ENCODE results near the gene CFAP73. TPM values are rescaled to one million over a fixed set of nuclear protein-coding genes. Genes with fewer than 3 reads are reported as not detected.
A peak's percentile ranks its signal among the peaks of the same experiment; 100 is the strongest.

The CFAP73 gene
- total and polyA plus RNA-seq, 10 of the 15 experiments (the other 5 are each of a cell fraction or from before 2014, with no cell fraction given), result 0.18 TPM; not detected in 9

DNA sequence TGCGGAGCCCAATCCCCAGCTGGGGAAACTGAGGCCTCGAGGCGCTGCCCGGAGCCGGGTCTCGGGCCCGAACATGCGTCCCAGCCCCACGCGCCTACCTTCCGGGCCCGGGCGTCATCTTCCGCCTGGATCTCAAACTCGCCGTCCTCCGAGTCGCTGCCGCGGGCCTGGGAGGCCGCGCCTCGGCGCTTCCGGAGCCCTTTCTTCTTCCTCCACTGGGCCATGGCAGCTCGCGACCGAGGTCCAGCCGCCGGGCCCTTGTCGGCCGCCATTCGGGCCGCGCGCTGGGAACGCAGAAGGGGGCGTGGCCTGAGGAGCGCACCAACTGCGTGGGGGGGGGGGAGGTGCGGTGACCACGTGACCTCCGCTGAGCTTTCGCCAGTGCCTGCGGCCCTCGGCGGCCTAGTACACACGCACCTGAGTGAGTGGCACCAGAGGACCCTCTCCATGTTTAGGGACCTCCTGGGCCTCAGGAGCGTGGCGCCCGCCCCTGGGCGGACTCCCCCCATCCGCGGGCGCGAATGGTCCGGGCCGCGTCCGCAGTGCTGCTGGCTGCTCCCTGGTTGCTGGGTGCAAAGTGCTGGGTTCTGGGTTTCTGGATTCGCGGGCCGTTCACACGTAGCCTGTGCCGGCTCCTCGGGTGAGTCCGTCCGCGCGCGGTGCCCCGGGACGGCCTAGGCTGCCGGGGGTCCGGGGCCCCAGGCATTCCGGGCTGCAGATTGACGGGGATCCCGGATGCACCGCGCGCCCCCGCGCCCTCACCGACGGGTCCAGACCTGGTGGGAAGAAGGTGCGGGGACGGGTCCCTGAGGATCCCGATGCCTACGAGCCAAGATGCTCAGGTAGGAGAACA is 35.9 kb downstream of the CFAP73 start, which contains the start of the genes DDX54 and RITA1 (continued):
- TF ChIP-seq NFIC (IDR thresholded peaks at IDR 0.05; ENCODE audit: low read depth, low read length), result 0 out of 2 replicates have a peak, but pooled peaks have one; percentile 45
- 0 out of 2 replicates have a peak, but pooled peaks have one; percentile 15 for TF ChIP-seq TCF3 (IDR thresholded peaks at IDR 0.05; ENCODE audit: borderline replicate concordance, insufficient read depth, low read depth, low read length)
- TF ChIP-seq, protein P1, sequence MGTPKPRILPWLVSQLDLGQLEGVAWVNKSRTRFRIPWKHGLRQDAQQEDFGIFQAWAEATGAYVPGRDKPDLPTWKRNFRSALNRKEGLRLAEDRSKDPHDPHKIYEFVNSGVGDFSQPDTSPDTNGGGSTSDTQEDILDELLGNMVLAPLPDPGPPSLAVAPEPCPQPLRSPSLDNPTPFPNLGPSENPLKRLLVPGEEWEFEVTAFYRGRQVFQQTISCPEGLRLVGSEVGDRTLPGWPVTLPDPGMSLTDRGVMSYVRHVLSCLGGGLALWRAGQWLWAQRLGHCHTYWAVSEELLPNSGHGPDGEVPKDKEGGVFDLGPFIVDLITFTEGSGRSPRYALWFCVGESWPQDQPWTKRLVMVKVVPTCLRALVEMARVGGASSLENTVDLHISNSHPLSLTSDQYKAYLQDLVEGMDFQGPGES (IDR thresholded peaks at IDR 0.05), result peak; percentile 34
- TF ChIP-seq, protein P2, sequence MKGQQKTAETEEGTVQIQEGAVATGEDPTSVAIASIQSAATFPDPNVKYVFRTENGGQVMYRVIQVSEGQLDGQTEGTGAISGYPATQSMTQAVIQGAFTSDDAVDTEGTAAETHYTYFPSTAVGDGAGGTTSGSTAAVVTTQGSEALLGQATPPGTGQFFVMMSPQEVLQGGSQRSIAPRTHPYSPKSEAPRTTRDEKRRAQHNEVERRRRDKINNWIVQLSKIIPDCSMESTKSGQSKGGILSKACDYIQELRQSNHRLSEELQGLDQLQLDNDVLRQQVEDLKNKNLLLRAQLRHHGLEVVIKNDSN (IDR thresholded peaks at IDR 0.05; ENCODE audit: borderline replicate concordance, extremely low read length, insufficient read depth, low read depth, low read length), result peak; percentile 98
- TF ChIP-seq, protein P3, sequence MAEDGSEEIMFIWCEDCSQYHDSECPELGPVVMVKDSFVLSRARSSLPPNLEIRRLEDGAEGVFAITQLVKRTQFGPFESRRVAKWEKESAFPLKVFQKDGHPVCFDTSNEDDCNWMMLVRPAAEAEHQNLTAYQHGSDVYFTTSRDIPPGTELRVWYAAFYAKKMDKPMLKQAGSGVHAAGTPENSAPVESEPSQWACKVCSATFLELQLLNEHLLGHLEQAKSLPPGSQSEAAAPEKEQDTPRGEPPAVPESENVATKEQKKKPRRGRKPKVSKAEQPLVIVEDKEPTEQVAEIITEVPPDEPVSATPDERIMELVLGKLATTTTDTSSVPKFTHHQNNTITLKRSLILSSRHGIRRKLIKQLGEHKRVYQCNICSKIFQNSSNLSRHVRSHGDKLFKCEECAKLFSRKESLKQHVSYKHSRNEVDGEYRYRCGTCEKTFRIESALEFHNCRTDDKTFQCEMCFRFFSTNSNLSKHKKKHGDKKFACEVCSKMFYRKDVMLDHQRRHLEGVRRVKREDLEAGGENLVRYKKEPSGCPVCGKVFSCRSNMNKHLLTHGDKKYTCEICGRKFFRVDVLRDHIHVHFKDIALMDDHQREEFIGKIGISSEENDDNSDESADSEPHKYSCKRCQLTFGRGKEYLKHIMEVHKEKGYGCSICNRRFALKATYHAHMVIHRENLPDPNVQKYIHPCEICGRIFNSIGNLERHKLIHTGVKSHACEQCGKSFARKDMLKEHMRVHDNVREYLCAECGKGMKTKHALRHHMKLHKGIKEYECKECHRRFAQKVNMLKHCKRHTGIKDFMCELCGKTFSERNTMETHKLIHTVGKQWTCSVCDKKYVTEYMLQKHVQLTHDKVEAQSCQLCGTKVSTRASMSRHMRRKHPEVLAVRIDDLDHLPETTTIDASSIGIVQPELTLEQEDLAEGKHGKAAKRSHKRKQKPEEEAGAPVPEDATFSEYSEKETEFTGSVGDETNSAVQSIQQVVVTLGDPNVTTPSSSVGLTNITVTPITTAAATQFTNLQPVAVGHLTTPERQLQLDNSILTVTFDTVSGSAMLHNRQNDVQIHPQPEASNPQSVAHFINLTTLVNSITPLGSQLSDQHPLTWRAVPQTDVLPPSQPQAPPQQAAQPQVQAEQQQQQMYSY (CRISPR knock-in tag; IDR thresholded peaks at IDR 0.05), result no peak
- TF ChIP-seq, protein P4, sequence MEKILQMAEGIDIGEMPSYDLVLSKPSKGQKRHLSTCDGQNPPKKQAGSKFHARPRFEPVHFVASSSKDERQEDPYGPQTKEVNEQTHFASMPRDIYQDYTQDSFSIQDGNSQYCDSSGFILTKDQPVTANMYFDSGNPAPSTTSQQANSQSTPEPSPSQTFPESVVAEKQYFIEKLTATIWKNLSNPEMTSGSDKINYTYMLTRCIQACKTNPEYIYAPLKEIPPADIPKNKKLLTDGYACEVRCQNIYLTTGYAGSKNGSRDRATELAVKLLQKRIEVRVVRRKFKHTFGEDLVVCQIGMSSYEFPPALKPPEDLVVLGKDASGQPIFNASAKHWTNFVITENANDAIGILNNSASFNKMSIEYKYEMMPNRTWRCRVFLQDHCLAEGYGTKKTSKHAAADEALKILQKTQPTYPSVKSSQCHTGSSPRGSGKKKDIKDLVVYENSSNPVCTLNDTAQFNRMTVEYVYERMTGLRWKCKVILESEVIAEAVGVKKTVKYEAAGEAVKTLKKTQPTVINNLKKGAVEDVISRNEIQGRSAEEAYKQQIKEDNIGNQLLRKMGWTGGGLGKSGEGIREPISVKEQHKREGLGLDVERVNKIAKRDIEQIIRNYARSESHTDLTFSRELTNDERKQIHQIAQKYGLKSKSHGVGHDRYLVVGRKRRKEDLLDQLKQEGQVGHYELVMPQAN (conservative IDR thresholded peaks at IDR 0.05), result peak; percentile 84
- no peak for TF ChIP-seq NR2C2 (IDR thresholded peaks at IDR 0.05; ENCODE audit: borderline replicate concordance, control insufficient read depth, insufficient read length, low read depth)
- TF ChIP-seq EED (IDR thresholded peaks at IDR 0.05; ENCODE audit: low read depth), result no peak; the same call in 1 of the 2 replicates
- no peak for TF ChIP-seq SUZ12 (IDR thresholded peaks at IDR 0.05; ENCODE audit: unreplicated experiment)
- no peak for TF ChIP-seq NFYB (IDR thresholded peaks at IDR 0.05; ENCODE audit: insufficient read depth, low read depth, low read length)
- TF ChIP-seq, protein P5, sequence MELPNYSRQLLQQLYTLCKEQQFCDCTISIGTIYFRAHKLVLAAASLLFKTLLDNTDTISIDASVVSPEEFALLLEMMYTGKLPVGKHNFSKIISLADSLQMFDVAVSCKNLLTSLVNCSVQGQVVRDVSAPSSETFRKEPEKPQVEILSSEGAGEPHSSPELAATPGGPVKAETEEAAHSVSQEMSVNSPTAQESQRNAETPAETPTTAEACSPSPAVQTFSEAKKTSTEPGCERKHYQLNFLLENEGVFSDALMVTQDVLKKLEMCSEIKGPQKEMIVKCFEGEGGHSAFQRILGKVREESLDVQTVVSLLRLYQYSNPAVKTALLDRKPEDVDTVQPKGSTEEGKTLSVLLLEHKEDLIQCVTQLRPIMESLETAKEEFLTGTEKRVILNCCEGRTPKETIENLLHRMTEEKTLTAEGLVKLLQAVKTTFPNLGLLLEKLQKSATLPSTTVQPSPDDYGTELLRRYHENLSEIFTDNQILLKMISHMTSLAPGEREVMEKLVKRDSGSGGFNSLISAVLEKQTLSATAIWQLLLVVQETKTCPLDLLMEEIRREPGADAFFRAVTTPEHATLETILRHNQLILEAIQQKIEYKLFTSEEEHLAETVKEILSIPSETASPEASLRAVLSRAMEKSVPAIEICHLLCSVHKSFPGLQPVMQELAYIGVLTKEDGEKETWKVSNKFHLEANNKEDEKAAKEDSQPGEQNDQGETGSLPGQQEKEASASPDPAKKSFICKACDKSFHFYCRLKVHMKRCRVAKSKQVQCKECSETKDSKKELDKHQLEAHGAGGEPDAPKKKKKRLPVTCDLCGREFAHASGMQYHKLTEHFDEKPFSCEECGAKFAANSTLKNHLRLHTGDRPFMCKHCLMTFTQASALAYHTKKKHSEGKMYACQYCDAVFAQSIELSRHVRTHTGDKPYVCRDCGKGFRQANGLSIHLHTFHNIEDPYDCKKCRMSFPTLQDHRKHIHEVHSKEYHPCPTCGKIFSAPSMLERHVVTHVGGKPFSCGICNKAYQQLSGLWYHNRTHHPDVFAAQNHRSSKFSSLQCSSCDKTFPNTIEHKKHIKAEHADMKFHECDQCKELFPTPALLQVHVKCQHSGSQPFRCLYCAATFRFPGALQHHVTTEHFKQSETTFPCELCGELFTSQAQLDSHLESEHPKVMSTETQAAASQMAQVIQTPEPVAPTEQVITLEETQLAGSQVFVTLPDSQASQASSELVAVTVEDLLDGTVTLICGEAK (IDR thresholded peaks at IDR 0.05; ENCODE audit: borderline replicate concordance), result peak; percentile 50; the same call in 1 of the 2 replicates
- no peak; the same call in 1 of the 2 replicates for TF ChIP-seq MXI1 (IDR thresholded peaks at IDR 0.05; ENCODE audit: low read depth, low read length)
- TF ChIP-seq CREM (IDR thresholded peaks at IDR 0.05; ENCODE audit: low read depth), result no peak
- 0 out of 2 replicates have a peak, but pooled peaks have one; percentile 4 for TF ChIP-seq CHD2 (IDR thresholded peaks at IDR 0.05; ENCODE audit: borderline replicate concordance, low read depth, low read length)
- no peak for TF ChIP-seq NFXL1 (IDR thresholded peaks at IDR 0.05; ENCODE audit: borderline replicate concordance)
